HCT116 (cell line): Measurements from ENCODE around the gene NOC4L. TPM values are rescaled to one million over a fixed set of nuclear protein-coding genes. Genes with fewer than 3 reads are reported as not detected.

Experiments used
- ATAC-seq: fragments of 200-7000 bp; cut with Tn5 transposase; 2 replicates; pipeline ENCODE4 v1.9.1; 2020; ENCODE audit warnings: mild to moderate bottlenecking, moderate library complexity
- BruUV-seq: library from RNA; stranded (reverse); fragments of 400-500 nt; replicated peaks from 2 replicates; lab custom pipeline; 2021; lab: Mats Ljungman, UMichigan
- CTCF ChIA-PET: fragments of 300-600 bp; sonication (Branson Sonifier 250); formaldehyde crosslinking; loops from one replicate; lab custom pipeline; 2021; ENCODE audit warnings: antibody characterized with exemption; lab: Charles Lee
- POLR2A ChIA-PET: fragments of 300-600, 350-600 bp; sonication (Branson Sonifier 250); formaldehyde crosslinking; loops from one replicate; lab custom pipeline; 2021; ENCODE audit warnings: antibody characterized with exemption; lab: Charles Lee
- RAD21 ChIA-PET, 2 experiments: fragments of 300-600 bp; sonication (Branson Sonifier 250); formaldehyde crosslinking; loops; one replicate each; lab custom pipeline; 2023; ENCODE audit warnings: low total read pairs in 2 of 2; ENCODE audit not compliant: uncharacterized antibody in 2 of 2, unreplicated experiment in 2 of 2, low non-redundant PET in 1 of 2; lab: Charles Lee
- DNase-seq: peaks from one replicate; pipeline ENCODE4 v3.0.0-alpha.2; 2010; ENCODE audit warnings: low read depth, low spot score
- H2AFZ ChIP-seq: fragments of 200-600 bp; shearing (Covaris generic), sonication (generic); 2 replicates; pipeline ENCODE4 v1.6.1; 2017; ENCODE audit warnings: low read depth, mixed run types, mixed read lengths, antibody characterized with exemption, low read length; ENCODE audit not compliant: poor library complexity, severe bottlenecking
- H3K27ac ChIP-seq: 2 replicates; pipeline ENCODE4 v1.5.1; 2012; ENCODE audit warnings: low read depth, low read length
- H3K27me3 ChIP-seq: fragments of 200-600 bp; sonication (generic); 2 replicates; pipeline ENCODE4 v1.6.1; 2016; ENCODE audit warnings: mixed run types, low read length, mixed read lengths; ENCODE audit not compliant: insufficient read depth
- H3K36me3 ChIP-seq, 2 experiments: fragments of 200-500 bp in 1 of 2; fragments of 200-600 bp in 1 of 2; sonication (Bioruptor generic) in 1 of 2; sonication (generic) in 1 of 2; 2 replicates each; pipeline versions ENCODE4 v1.5.1 to v1.6.1; 2014 to 2016; ENCODE audit warnings: low read length in 2 of 2, inconsistent platforms in 1 of 2, mixed read lengths in 1 of 2, mixed run types in 1 of 2; ENCODE audit not compliant: insufficient read depth in 2 of 2, control insufficient read depth in 1 of 2
- H3K4me1 ChIP-seq, 2 experiments: fragments of 200-600 bp in 1 of 2; sonication (generic) in 1 of 2; 2 replicates each; pipeline versions ENCODE4 v1.5.1 to v1.6.1; 2012 to 2017; ENCODE audit warnings: low read length in 2 of 2, inconsistent platforms in 1 of 2, mild to moderate bottlenecking in 1 of 2, mixed read lengths in 1 of 2, mixed run types in 1 of 2, moderate library complexity in 1 of 2; ENCODE audit not compliant: insufficient read depth in 2 of 2, control insufficient read depth in 1 of 2
- H3K4me2 ChIP-seq: fragments of 200-600 bp; sonication (generic); 2 replicates; pipeline ENCODE4 v1.6.1; 2017; ENCODE audit warnings: mixed run types, low read length, mixed read lengths
- H3K4me3 ChIP-seq, 2 experiments: fragments of 200-600 bp in 1 of 2; sonication (generic) in 1 of 2; replicated peaks in 1 of 2; 2 replicates each; pipeline ENCODE4 v1.5.1; 2011 to 2016; ENCODE audit warnings: low read length in 2 of 2, control low read depth in 1 of 2, low read depth in 1 of 2, mild to moderate bottlenecking in 1 of 2, mixed read lengths in 1 of 2, mixed run types in 1 of 2
- H3K79me2 ChIP-seq: fragments of 200-600 bp; sonication (generic); 2 replicates; pipeline ENCODE4 v1.6.1; 2017; ENCODE audit warnings: mild to moderate bottlenecking, mixed run types, low read length, moderate library complexity, mixed read lengths; ENCODE audit not compliant: insufficient read depth
- H3K9ac ChIP-seq: fragments of 200-600 bp; sonication (generic); 2 replicates; pipeline ENCODE4 v1.6.1; 2016; ENCODE audit warnings: low read length, mixed read lengths
- H3K9me2 ChIP-seq: fragments of 200-600 bp; sonication (generic), shearing (Covaris generic); 2 replicates; pipeline ENCODE4 v1.6.1; 2017; ENCODE audit warnings: mixed run types, mild to moderate bottlenecking, moderate library complexity; ENCODE audit not compliant: insufficient read depth
- H3K9me3 ChIP-seq, 2 experiments: fragments of 200-500 bp in 1 of 2; fragments of 200-600 bp in 1 of 2; sonication (Bioruptor generic) in 1 of 2; sonication (generic) in 1 of 2; 2 replicates each; pipeline ENCODE4 v1.6.1; 2014 to 2017; ENCODE audit warnings: low read length in 2 of 2, mixed read lengths in 2 of 2, inconsistent platforms in 1 of 2, low read depth in 1 of 2, mild to moderate bottlenecking in 1 of 2, mixed run types in 1 of 2, moderate library complexity in 1 of 2; ENCODE audit not compliant: control insufficient read depth in 1 of 2, insufficient read depth in 1 of 2
- H4K20me1 ChIP-seq: fragments of 200-600 bp; sonication (generic), shearing (Covaris generic); 2 replicates; pipeline ENCODE4 v1.6.1; 2017; ENCODE audit warnings: mixed run types, mild to moderate bottlenecking, moderate library complexity; ENCODE audit not compliant: insufficient read depth
- CBX3 ChIP-seq: IDR thresholded peaks from 2 replicates; pipeline ENCODE4 v1.6.1; 2012; ENCODE audit warnings: low read depth
- CEBPB ChIP-seq: IDR thresholded peaks from 2 replicates; pipeline ENCODE4 v1.6.1; 2012; ENCODE audit warnings: low read depth
- ELF1 ChIP-seq: IDR thresholded peaks from 2 replicates; pipeline ENCODE4 v1.6.1; 2012; ENCODE audit warnings: low read depth, borderline replicate concordance
- EZH2 ChIP-seq: fragments of 200-600 bp; sonication (generic); IDR thresholded peaks from 2 replicates; pipeline ENCODE4 v1.6.1; 2017; ENCODE audit warnings: antibody characterized with exemption, mixed run types
- EZH2phosphoT487 ChIP-seq: fragments of 200-600 bp; IDR thresholded peaks from 2 replicates; pipeline ENCODE4 v1.6.1; 2018; ENCODE audit warnings: antibody characterized with exemption, borderline replicate concordance
- JUND ChIP-seq: IDR thresholded peaks from 2 replicates; pipeline ENCODE4 v1.6.1; 2012
- POLR2A ChIP-seq: IDR thresholded peaks from 2 replicates; pipeline ENCODE4 v1.7.0; 2011; ENCODE audit warnings: borderline replicate concordance; ENCODE audit not compliant: insufficient read depth, insufficient read length; ENCODE audit errors: extremely low read depth
- POLR2AphosphoS5 ChIP-seq: IDR thresholded peaks from 2 replicates; pipeline ENCODE4 v1.6.1; 2011; ENCODE audit warnings: mild to moderate bottlenecking, low read depth, low read length, moderate library complexity
- RAD21 ChIP-seq: IDR thresholded peaks from 2 replicates; pipeline ENCODE4 v1.6.1; 2012; ENCODE audit warnings: low read depth, mild to moderate bottlenecking
- SIN3A ChIP-seq: IDR thresholded peaks from 2 replicates; pipeline ENCODE4 v1.6.1; 2012; ENCODE audit warnings: low read depth
- SRF ChIP-seq: IDR thresholded peaks from 2 replicates; pipeline ENCODE4 v1.6.1; 2012; ENCODE audit warnings: low read depth
- YY1 ChIP-seq: IDR thresholded peaks from 2 replicates; pipeline ENCODE4 v1.6.1; 2011; ENCODE audit warnings: low read length, low read depth, moderate library complexity, mild to moderate bottlenecking; ENCODE audit not compliant: insufficient replicate concordance; ENCODE audit errors: extremely low read depth
- ZFX ChIP-seq: fragments of 450-650 bp; IDR thresholded peaks from 2 replicates; pipeline ENCODE4 v1.6.1; 2017
- ZNF274 ChIP-seq: fragments of 200-500 bp; sonication (Bioruptor generic); IDR thresholded peaks from 2 replicates; pipeline ENCODE4 v1.6.1; 2014; ENCODE audit warnings: mild to moderate bottlenecking, low read depth, low read length, inconsistent platforms
- intact Hi-C: fragments of 100-400 bp; cut with micrococcal nuclease; formaldehyde crosslinking; loops from 2 replicates; pipeline ENCODE4 v1.10.0; 2022
- total RNA-seq: library from RNA; stranded (reverse); gene quantifications from one replicate; pipeline ENCODE4 v1.2.1, GENCODE V29; 2021; ENCODE audit not compliant: unreplicated experiment
- TF ChIP-seq, protein P1 (sequence below): IDR thresholded peaks from 2 replicates; pipeline ENCODE4 v1.6.1; 2012
- TF ChIP-seq, protein P2 (sequence below): IDR thresholded peaks from 2 replicates; pipeline ENCODE4 v1.6.1; 2012; ENCODE audit warnings: low read depth
- TF ChIP-seq, protein P3 (sequence below), 3 experiments: fragments of 200-600 bp in 1 of 3; sonication (generic) in 1 of 3; IDR thresholded peaks in 2 of 3; conservative IDR thresholded peaks in 1 of 3; 2 replicates each; pipeline ENCODE4 v1.5.1; 2012 to 2017; ENCODE audit warnings: low read depth in 2 of 3, low read length in 2 of 3, antibody characterized with exemption in 1 of 3, borderline replicate concordance in 1 of 3, control low read depth in 1 of 3, mild to moderate bottlenecking in 1 of 3, mixed read lengths in 1 of 3, mixed run types in 1 of 3, moderate library complexity in 1 of 3; ENCODE audit not compliant: insufficient read depth in 1 of 3
- TF ChIP-seq, protein P4 (sequence below): IDR thresholded peaks from 2 replicates; pipeline ENCODE4 v1.6.1; 2012
- TF ChIP-seq, protein P5 (sequence below): IDR thresholded peaks from 2 replicates; pipeline ENCODE4 v1.6.1; 2011; ENCODE audit warnings: mild to moderate bottlenecking, low read length, moderate library complexity; ENCODE audit not compliant: insufficient replicate concordance; ENCODE audit errors: extremely low read depth

NOC4L gene
- total RNA-seq, 1 experiment from 2014 or later: 47.6 TPM

DNA sequence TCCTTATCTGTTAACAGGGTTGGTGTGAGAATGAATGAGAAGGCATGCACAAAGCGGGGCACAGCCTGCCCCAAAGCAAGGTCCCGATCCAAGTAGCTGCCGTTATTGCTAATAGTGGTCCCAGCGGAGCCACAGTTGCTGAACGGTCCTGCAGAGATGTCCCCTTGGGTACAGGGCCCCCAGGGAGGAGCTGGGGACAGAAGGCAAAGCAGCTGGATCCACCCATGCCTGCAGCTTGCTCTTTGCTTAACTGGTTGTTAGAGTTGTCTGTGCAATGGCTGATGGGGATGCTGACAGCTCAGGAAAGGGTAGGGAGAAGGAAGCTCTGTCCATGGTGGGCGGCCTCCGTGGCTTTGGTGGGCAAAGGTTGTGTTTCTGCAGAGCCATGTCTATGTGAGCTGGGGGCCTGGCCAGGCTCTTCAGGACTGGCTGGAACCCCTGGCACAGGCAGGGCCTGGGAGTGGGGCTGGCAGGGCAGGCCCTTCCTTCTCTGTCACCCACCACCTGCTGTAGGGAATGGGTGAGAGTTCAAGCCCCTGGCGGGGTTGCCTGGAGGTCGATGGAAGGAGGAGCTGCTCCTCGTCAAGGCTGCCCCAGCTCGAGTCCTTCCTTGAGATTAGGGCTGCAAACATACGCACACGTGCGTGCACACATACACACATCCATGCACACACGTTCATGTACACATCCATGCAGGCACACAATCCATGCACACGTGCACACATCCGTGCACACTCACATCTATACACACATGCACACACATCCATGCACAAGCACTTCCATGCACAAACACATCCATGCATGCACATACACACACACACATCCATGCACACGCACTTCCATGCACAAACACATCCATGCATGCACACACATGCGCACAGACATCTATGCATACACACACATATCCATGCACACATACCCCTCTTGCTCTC is 35.4 kb downstream of the NOC4L start:
- H3K9me3 ChIP-seq: no peaks in the 10 kb centered on the region
- no peaks in the 10 kb centered on the region for H4K20me1 ChIP-seq
- 0 out of 2 replicates have a peak, but pooled peaks cover 6% of the 10 kb centered on the region for H3K27me3 ChIP-seq
- no peaks in the 10 kb centered on the region for H3K36me3 ChIP-seq
- H3K4me1 ChIP-seq: no peaks in the 10 kb centered on the region
- intact Hi-C loops: no loop called here
- no peak overlapping the region for H3K4me3 ChIP-seq
- no peak for ATAC-seq
- no peak overlapping the region for H2AFZ ChIP-seq
- RAD21 ChIA-PET: no interaction called here
- H3K9ac ChIP-seq: no peak overlapping the region
- no peak overlapping the region for H3K4me2 ChIP-seq
- POLR2A ChIA-PET: no interaction called here
- H3K79me2 ChIP-seq: no peaks in the 10 kb centered on the region
- CTCF ChIA-PET: interaction anchor here (0.6 kb wide), 1 partner anchor 39 kb away, joined by 3 read pairs; no protein-coding TSS in a partner anchor
- BruUV-seq: no TSS peak
- H3K9me2 ChIP-seq: no peaks in the 10 kb centered on the region
- no peak overlapping the region for H3K27ac ChIP-seq
- no peak for DNase-seq
- TF ChIP-seq RAD21: no peak
- TF ChIP-seq YY1: no peak
- no peak for TF ChIP-seq ELF1
- TF ChIP-seq, protein P1, sequence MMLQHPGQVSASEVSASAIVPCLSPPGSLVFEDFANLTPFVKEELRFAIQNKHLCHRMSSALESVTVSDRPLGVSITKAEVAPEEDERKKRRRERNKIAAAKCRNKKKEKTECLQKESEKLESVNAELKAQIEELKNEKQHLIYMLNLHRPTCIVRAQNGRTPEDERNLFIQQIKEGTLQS: no peak
- TF ChIP-seq, protein P2, sequence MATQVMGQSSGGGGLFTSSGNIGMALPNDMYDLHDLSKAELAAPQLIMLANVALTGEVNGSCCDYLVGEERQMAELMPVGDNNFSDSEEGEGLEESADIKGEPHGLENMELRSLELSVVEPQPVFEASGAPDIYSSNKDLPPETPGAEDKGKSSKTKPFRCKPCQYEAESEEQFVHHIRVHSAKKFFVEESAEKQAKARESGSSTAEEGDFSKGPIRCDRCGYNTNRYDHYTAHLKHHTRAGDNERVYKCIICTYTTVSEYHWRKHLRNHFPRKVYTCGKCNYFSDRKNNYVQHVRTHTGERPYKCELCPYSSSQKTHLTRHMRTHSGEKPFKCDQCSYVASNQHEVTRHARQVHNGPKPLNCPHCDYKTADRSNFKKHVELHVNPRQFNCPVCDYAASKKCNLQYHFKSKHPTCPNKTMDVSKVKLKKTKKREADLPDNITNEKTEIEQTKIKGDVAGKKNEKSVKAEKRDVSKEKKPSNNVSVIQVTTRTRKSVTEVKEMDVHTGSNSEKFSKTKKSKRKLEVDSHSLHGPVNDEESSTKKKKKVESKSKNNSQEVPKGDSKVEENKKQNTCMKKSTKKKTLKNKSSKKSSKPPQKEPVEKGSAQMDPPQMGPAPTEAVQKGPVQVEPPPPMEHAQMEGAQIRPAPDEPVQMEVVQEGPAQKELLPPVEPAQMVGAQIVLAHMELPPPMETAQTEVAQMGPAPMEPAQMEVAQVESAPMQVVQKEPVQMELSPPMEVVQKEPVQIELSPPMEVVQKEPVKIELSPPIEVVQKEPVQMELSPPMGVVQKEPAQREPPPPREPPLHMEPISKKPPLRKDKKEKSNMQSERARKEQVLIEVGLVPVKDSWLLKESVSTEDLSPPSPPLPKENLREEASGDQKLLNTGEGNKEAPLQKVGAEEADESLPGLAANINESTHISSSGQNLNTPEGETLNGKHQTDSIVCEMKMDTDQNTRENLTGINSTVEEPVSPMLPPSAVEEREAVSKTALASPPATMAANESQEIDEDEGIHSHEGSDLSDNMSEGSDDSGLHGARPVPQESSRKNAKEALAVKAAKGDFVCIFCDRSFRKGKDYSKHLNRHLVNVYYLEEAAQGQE: no peak
- no peak for TF ChIP-seq EZH2phosphoT487
- TF ChIP-seq SRF: no peak
- TF ChIP-seq, protein P3, sequence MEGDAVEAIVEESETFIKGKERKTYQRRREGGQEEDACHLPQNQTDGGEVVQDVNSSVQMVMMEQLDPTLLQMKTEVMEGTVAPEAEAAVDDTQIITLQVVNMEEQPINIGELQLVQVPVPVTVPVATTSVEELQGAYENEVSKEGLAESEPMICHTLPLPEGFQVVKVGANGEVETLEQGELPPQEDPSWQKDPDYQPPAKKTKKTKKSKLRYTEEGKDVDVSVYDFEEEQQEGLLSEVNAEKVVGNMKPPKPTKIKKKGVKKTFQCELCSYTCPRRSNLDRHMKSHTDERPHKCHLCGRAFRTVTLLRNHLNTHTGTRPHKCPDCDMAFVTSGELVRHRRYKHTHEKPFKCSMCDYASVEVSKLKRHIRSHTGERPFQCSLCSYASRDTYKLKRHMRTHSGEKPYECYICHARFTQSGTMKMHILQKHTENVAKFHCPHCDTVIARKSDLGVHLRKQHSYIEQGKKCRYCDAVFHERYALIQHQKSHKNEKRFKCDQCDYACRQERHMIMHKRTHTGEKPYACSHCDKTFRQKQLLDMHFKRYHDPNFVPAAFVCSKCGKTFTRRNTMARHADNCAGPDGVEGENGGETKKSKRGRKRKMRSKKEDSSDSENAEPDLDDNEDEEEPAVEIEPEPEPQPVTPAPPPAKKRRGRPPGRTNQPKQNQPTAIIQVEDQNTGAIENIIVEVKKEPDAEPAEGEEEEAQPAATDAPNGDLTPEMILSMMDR (IDR thresholded peaks at IDR 0.05 in 2 of 3, conservative IDR thresholded peaks at IDR 0.05 in 1 of 3; ENCODE audit: borderline replicate concordance in 1 of 3, insufficient read depth in 1 of 3, low read depth in 2 of 3, low read length in 2 of 3): no peak
- TF ChIP-seq POLR2AphosphoS5: no peak
- TF ChIP-seq SIN3A: no peak
- TF ChIP-seq ZNF274: no peak
- TF ChIP-seq, protein P4, sequence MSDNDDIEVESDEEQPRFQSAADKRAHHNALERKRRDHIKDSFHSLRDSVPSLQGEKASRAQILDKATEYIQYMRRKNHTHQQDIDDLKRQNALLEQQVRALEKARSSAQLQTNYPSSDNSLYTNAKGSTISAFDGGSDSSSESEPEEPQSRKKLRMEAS: no peak
- no peak for TF ChIP-seq EZH2
- no peak for TF ChIP-seq CEBPB
- TF ChIP-seq JUND: no peak
- TF ChIP-seq ZFX: no peak
- TF ChIP-seq CBX3: no peak
- TF ChIP-seq, protein P5, sequence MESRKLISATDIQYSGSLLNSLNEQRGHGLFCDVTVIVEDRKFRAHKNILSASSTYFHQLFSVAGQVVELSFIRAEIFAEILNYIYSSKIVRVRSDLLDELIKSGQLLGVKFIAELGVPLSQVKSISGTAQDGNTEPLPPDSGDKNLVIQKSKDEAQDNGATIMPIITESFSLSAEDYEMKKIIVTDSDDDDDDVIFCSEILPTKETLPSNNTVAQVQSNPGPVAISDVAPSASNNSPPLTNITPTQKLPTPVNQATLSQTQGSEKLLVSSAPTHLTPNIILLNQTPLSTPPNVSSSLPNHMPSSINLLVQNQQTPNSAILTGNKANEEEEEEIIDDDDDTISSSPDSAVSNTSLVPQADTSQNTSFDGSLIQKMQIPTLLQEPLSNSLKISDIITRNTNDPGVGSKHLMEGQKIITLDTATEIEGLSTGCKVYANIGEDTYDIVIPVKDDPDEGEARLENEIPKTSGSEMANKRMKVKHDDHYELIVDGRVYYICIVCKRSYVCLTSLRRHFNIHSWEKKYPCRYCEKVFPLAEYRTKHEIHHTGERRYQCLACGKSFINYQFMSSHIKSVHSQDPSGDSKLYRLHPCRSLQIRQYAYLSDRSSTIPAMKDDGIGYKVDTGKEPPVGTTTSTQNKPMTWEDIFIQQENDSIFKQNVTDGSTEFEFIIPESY: no peak
- TF ChIP-seq POLR2A: no peak
